WTC11 (cell line): ENCODE data around the gene OTOG.

Source experiments
- AR ChIP-seq: fragments of 250-450 bp; sonication (Bioruptor Pico); IDR thresholded peaks from 2 replicates; pipeline ENCODE4 v1.9.0; 2021; ENCODE audit warnings: mild to moderate bottlenecking
- CTCF ChIP-seq: fragments of 200-600 bp; IDR thresholded peaks from 2 replicates; pipeline ENCODE4 v1.8.0; 2022; ENCODE audit warnings: antibody characterized with exemption
- E2F4 ChIP-seq: sonication (generic); formaldehyde crosslinking; IDR thresholded peaks from 2 replicates; pipeline ENCODE4 v1.8.1; 2022; ENCODE audit warnings: low read depth, mild to moderate bottlenecking, moderate library complexity, missing genetic modification reagents, borderline replicate concordance
- E2F5 ChIP-seq: sonication (generic); formaldehyde crosslinking; IDR thresholded peaks from 2 replicates; pipeline ENCODE4 v1.8.1; 2022; ENCODE audit warnings: mild to moderate bottlenecking, moderate library complexity, missing genetic modification reagents
- FOXP1 ChIP-seq: sonication (generic); formaldehyde crosslinking; IDR thresholded peaks from 2 replicates; pipeline ENCODE4 v1.8.0; 2022; ENCODE audit warnings: missing genetic modification reagents, mild to moderate bottlenecking, moderate library complexity, borderline replicate concordance
- IRF2 ChIP-seq: sonication (generic); formaldehyde crosslinking; IDR thresholded peaks from 2 replicates; pipeline ENCODE4 v1.8.0; 2022; ENCODE audit warnings: low read depth, missing genetic modification reagents, borderline replicate concordance
- JUN ChIP-seq: sonication (generic); formaldehyde crosslinking; IDR thresholded peaks from 2 replicates; pipeline ENCODE4 v1.8.0; 2023; ENCODE audit warnings: mild to moderate bottlenecking, missing genetic modification reagents
- MAX ChIP-seq: sonication (generic); formaldehyde crosslinking; IDR thresholded peaks from 2 replicates; pipeline ENCODE4 v1.8.0; 2022; ENCODE audit warnings: mild to moderate bottlenecking, missing genetic modification reagents
- NFYB ChIP-seq: sonication (generic); formaldehyde crosslinking; conservative IDR thresholded peaks from 2 replicates; pipeline ENCODE4 v1.8.0; 2022; ENCODE audit warnings: low read depth, missing genetic modification reagents
- NR1H2 ChIP-seq: sonication (generic); formaldehyde crosslinking; IDR thresholded peaks from 2 replicates; pipeline ENCODE4 v1.9.0; 2021; ENCODE audit warnings: mild to moderate bottlenecking, moderate library complexity, missing genetic modification reagents
- SMAD4 ChIP-seq: sonication (generic); formaldehyde crosslinking; IDR thresholded peaks from 2 replicates; pipeline ENCODE4 v1.8.0; 2022; ENCODE audit warnings: mild to moderate bottlenecking, missing genetic modification reagents
- STAT6 ChIP-seq: sonication (generic); formaldehyde crosslinking; conservative IDR thresholded peaks from 2 replicates; pipeline ENCODE4 v1.8.1; 2023; ENCODE audit warnings: mild to moderate bottlenecking, low read depth, missing genetic modification reagents, moderate library complexity
- USF2 ChIP-seq: sonication (generic); formaldehyde crosslinking; IDR thresholded peaks from 2 replicates; pipeline ENCODE4 v1.8.1; 2023; ENCODE audit warnings: mild to moderate bottlenecking, missing genetic modification reagents, moderate library complexity
- ZNF263 ChIP-seq: sonication (generic); formaldehyde crosslinking; IDR thresholded peaks from 2 replicates; pipeline ENCODE4 v1.8.1; 2022; ENCODE audit warnings: low read depth, mild to moderate bottlenecking, moderate library complexity, missing genetic modification reagents

- TF ChIP-seq USF2 (CRISPR knock-in tag) (no peak), CTCF (no peak), ZNF263 (CRISPR knock-in tag) (no peak), JUN (CRISPR knock-in tag) (no peak), NFYB (CRISPR knock-in tag) (no peak), IRF2 (CRISPR knock-in tag) (no peak), SMAD4 (CRISPR knock-in tag) (no peak), NR1H2 (no peak), STAT6 (CRISPR knock-in tag) (no peak), FOXP1 (no peak), E2F5 (CRISPR knock-in tag) (no peak), MAX (CRISPR knock-in tag) (no peak), E2F4 (CRISPR knock-in tag) (no peak), AR (CRISPR knock-in tag) (no peak)
Observed at GRCh38 chr11:17673951-17674350, 126.9 kb downstream of the OTOG start.
